ENCODE results near the gene PTPRK.

- TF ChIP-seq CTCF (conservative IDR thresholded peaks at IDR 0.05; ENCODE audit: low read depth, low read length), result no peak
- TF ChIP-seq EZH2 (IDR thresholded peaks at IDR 0.05; ENCODE audit: low read length, unreplicated experiment), result no peak
Observed at GRCh38 chr6:127971945-127972391, 548.4 kb downstream of the PTPRK start.

Data from PC-3 (cell line).